Epithelial cell of proximal tubule (primary cell): ENCODE measurements around the gene RTEL1. TPM values are rescaled to one million over a fixed set of nuclear protein-coding genes. Genes with fewer than 3 reads are reported as not detected.

ENCODE experiments used
- DNase-seq: peaks from one replicate; pipeline ENCODE4 v3.0.0-alpha.2; 2011; ENCODE audit warnings: low read depth
- H3K4me3 ChIP-seq: 2 replicates; pipeline ENCODE4 v1.5.1; 2011; ENCODE audit warnings: low read depth, mild to moderate bottlenecking, low read length
- total RNA-seq: library from RNA; depleted of rRNA; stranded (reverse); fragments of >200 nt; gene quantifications from 2 replicates; pipeline ENCODE4 v1.2.3, GENCODE V29; 2015
- TF ChIP-seq, protein P1 (sequence below): conservative IDR thresholded peaks from 2 replicates; pipeline ENCODE4 v1.5.1; 2012; ENCODE audit warnings: low read depth, mild to moderate bottlenecking, low read length

The RTEL1 gene
- total RNA-seq, 1 donor from 2014 or later = 26.5 TPM

DNA sequence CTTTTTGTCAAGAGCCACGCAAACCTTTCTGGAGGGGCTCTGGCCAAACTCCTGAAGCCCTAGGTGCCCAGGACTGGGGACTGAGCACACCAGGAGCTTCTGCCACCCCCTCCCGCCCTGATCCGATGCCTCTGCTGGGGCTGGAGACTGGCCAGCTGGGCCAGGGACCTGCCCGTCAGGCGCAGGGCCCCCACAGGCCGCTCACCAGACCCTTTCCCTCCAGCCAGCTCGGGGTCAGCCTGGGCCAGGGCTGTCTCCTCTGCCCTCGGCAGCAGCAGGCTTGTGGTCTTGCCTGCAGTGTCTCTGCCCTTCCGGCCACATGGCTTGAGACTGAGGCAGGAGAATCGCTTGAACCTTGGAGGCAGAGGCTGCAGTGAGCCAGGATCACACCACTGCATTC lies 14.6 kb downstream of the RTEL1 start:
- TF ChIP-seq, protein P1, sequence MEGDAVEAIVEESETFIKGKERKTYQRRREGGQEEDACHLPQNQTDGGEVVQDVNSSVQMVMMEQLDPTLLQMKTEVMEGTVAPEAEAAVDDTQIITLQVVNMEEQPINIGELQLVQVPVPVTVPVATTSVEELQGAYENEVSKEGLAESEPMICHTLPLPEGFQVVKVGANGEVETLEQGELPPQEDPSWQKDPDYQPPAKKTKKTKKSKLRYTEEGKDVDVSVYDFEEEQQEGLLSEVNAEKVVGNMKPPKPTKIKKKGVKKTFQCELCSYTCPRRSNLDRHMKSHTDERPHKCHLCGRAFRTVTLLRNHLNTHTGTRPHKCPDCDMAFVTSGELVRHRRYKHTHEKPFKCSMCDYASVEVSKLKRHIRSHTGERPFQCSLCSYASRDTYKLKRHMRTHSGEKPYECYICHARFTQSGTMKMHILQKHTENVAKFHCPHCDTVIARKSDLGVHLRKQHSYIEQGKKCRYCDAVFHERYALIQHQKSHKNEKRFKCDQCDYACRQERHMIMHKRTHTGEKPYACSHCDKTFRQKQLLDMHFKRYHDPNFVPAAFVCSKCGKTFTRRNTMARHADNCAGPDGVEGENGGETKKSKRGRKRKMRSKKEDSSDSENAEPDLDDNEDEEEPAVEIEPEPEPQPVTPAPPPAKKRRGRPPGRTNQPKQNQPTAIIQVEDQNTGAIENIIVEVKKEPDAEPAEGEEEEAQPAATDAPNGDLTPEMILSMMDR = no peak
- no peak overlapping the region for H3K4me3 ChIP-seq
- DNase-seq = no peak

DNA sequence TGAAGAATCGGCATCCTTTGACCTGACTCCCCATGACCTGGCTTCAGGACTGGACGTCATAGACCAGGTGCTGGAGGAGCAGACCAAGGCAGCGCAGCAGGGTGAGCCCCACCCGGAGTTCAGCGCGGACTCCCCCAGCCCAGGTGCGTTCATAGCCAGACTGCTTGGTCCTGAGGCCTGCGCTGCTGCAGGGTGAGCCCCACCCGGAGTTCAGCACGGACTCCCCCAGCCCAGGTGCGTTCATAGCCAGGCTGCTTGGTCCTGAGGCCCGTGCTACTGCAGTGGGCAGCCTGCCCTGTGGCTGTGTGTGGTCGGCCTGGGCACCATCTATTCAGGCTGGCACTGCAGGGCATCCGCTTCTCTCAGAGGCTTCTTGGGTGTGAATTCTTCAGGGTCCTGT lies 15.8 kb downstream of the RTEL1 start:
- no peak for DNase-seq
- H3K4me3 ChIP-seq = no peak overlapping the region
- TF ChIP-seq, protein P1 = no peak

DNA sequence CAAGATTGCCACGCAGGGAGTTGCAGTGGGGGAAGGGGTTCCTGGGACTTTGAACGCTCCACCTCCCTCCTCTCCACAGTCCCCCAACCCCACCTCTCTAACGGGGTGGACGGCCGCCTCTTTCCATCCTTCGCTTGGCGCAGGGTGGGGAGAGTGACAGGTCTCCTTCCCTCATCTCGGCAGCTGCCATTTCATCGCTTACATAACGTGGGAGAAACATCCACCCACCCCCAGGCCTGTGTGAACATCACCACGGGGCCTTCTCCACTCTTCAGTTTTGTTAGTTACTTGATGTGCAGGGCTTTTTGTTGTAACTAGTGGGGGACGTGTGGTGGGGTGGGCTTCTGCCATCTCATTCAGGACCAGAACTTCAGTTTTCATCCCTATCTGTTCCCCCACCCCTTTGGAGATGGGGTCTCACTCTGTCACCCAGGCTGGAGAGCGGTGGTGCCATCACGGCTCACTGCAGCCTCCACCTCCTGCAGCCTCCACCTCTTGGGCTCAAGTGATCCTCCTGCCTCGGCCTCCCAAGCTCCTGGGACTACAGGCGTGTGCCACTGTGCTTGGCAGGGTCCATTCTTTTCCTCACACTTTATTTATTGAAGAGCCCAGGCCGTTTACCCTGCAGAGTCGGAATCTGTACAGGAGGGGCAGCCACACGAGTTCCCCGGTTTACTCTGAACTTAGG lies 17.7 kb downstream of the RTEL1 start:
- no peak overlapping the region for H3K4me3 ChIP-seq
- TF ChIP-seq, protein P1 = no peak
- no peak for DNase-seq

DNA sequence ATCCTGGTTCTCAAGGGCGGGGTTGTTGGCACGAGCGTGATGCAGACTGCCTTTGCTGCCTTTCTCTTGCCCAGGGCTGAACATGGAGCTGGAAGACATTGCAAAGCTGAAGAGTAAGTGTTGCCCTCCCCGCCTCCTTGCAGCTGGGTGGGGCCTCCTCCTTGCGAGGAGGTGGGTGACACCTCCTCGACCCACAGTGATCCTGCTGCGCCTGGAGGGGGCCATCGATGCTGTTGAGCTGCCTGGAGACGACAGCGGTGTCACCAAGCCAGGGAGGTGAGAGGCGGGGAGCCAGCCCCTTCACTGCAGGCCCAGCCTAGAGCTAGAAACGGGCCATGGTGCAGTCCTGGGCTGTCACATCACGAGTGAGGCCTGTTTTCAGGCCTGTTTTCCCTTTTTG lies 20.0 kb downstream of the RTEL1 start:
- TF ChIP-seq, protein P1 = no peak
- no peak for DNase-seq
- no peak overlapping the region for H3K4me3 ChIP-seq

DNA sequence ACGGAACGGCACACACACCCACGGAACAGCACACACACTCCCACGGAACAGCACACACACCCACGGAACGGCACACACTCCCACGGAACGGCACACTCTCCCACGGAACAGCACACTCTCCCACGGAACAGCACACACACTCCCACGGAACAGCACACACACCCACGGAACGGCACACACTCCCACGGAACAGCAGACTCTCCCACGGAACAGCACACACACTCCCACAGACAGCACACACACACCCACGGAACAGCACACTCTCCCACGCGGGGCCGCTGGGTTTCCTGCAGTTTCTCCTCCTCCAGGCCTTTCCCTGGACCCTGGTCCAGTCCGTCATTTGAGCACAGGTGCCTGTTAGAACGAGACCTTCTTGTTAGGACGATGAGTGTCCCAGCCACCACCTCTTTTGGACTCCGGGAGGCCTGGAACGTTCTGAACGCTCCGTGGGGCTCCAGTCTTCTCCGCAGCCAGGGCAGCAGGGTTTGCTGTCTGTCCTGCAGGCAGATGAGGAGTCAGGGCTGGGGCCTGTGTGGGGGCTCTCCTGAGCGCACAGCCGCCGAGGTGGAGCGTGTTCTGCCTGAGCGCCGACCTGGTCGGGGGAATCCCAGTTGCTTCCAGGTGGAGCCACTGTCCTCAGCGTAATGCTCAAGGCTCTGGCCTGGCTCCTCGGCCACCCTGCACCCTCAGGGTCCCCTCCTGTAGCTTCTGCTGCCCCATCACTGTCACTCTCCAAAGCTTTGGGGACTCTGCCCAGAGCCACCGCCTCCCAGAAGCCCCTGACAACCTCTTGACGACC lies 20.8 kb downstream of the RTEL1 start:
- TF ChIP-seq, protein P1 = no peak
- H3K4me3 ChIP-seq = no peak overlapping the region
- no peak for DNase-seq

DNA sequence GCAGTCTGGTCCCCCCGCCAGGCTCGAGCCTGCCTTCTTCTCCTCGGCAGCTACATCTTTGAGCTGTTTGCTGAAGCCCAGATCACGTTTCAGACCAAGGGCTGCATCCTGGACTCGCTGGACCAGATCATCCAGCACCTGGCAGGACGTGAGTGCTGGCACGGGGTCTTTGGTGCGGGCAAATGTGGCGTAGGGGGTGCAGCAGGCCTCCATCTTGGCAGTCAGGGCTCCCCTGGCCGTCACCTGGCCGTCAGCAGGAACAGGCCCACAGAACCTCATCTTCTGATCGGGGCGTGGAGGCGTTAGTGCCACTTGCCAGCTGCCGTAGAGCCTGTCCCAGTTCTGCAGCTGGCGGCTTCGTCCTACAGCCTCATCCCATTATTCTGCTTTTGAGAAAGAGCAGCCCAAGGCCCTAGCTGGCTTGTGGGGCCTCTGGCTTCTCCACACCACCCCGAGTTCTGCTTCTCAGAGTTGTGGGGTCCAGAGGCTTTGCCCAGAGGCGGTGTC lies 21.7 kb downstream of the RTEL1 start:
- TF ChIP-seq, protein P1 = no peak
- no peak for DNase-seq
- no peak overlapping the region for H3K4me3 ChIP-seq
